IMR-90 (cell line): ENCODE results near the gene DHX57.

ENCODE experiments used
- BHLHE40 ChIP-seq: fragments of 150-350 bp; IDR thresholded peaks from 2 replicates; pipeline ENCODE4 v1.6.1; 2016; ENCODE audit warnings: mild to moderate bottlenecking, low read depth, low read length
- CEBPB ChIP-seq: IDR thresholded peaks from 2 replicates; pipeline ENCODE4 v1.6.1; 2012; ENCODE audit warnings: low read depth, low read length, improper control_type of control experiment
- POLR2A ChIP-seq: IDR thresholded peaks from 2 replicates; pipeline ENCODE4 v1.6.1; 2012; ENCODE audit warnings: mild to moderate bottlenecking, low read depth, low read length
- RAD21 ChIP-seq: IDR thresholded peaks from 2 replicates; pipeline ENCODE4 v1.6.1; 2012; ENCODE audit warnings: low read length, improper control_type of control experiment
- RCOR1 ChIP-seq: IDR thresholded peaks from 2 replicates; pipeline ENCODE4 v1.6.1; 2012; ENCODE audit warnings: mild to moderate bottlenecking, low read length, improper control_type of control experiment; ENCODE audit not compliant: insufficient replicate concordance
- RFX5 ChIP-seq: IDR thresholded peaks from 2 replicates; pipeline ENCODE4 v1.8.0; 2012; ENCODE audit warnings: low read depth, mild to moderate bottlenecking, low read length, moderate library complexity
- USF2 ChIP-seq: fragments of 150-350 bp; IDR thresholded peaks from 2 replicates; pipeline ENCODE4 v1.6.1; 2017; ENCODE audit warnings: mild to moderate bottlenecking, antibody characterized with exemption, low read length, low read depth
- TF ChIP-seq, protein P1 (sequence below): conservative IDR thresholded peaks from 2 replicates; pipeline ENCODE4 v1.5.1; 2012; ENCODE audit warnings: mild to moderate bottlenecking, low read depth, low read length, improper control_type of control experiment
- TF ChIP-seq, protein P2 (sequence below): fragments of 150-350 bp; IDR thresholded peaks from 2 replicates; pipeline ENCODE4 v1.6.1; 2016; ENCODE audit warnings: low read depth, mild to moderate bottlenecking, low read length, moderate library complexity, borderline replicate concordance

GRCh38 chr2:38775921-38776225, 99.9 kb downstream of the DHX57 start:
- TF ChIP-seq USF2 (no peak), RFX5 (no peak), POLR2A (no peak), BHLHE40 (no peak), RCOR1 (no peak), RAD21 (no peak), CEBPB (no peak)
- TF ChIP-seq, protein P1, sequence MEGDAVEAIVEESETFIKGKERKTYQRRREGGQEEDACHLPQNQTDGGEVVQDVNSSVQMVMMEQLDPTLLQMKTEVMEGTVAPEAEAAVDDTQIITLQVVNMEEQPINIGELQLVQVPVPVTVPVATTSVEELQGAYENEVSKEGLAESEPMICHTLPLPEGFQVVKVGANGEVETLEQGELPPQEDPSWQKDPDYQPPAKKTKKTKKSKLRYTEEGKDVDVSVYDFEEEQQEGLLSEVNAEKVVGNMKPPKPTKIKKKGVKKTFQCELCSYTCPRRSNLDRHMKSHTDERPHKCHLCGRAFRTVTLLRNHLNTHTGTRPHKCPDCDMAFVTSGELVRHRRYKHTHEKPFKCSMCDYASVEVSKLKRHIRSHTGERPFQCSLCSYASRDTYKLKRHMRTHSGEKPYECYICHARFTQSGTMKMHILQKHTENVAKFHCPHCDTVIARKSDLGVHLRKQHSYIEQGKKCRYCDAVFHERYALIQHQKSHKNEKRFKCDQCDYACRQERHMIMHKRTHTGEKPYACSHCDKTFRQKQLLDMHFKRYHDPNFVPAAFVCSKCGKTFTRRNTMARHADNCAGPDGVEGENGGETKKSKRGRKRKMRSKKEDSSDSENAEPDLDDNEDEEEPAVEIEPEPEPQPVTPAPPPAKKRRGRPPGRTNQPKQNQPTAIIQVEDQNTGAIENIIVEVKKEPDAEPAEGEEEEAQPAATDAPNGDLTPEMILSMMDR = no peak
- TF ChIP-seq, protein P2, sequence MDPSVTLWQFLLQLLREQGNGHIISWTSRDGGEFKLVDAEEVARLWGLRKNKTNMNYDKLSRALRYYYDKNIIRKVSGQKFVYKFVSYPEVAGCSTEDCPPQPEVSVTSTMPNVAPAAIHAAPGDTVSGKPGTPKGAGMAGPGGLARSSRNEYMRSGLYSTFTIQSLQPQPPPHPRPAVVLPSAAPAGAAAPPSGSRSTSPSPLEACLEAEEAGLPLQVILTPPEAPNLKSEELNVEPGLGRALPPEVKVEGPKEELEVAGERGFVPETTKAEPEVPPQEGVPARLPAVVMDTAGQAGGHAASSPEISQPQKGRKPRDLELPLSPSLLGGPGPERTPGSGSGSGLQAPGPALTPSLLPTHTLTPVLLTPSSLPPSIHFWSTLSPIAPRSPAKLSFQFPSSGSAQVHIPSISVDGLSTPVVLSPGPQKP = no peak
